K562 (cell line): ENCODE results near the gene PI4KA. TPM values are rescaled to one million over a fixed set of nuclear protein-coding genes. Genes with fewer than 3 reads are reported as not detected.

Experiments
- CHCHD3 ChIP-seq: fragments of 250-450 bp; sonication (Bioruptor Pico); IDR thresholded peaks from 2 replicates; pipeline ENCODE4 v2.1.2; 2022; ENCODE audit warnings: mild to moderate bottlenecking
- HCFC1 ChIP-seq: IDR thresholded peaks from 2 replicates; pipeline ENCODE4 v1.6.1; 2012; ENCODE audit warnings: low read depth, low read length, improper control_type of control experiment
- JUNB ChIP-seq: fragments of 450-650 bp; formaldehyde crosslinking; conservative IDR thresholded peaks from 2 replicates; pipeline ENCODE4 v1.4.0; 2020; ENCODE audit warnings: mild to moderate bottlenecking
- MAFF ChIP-seq: IDR thresholded peaks from 2 replicates; pipeline ENCODE4 v1.6.1; 2012; ENCODE audit warnings: low read length, improper control_type of control experiment
- RBM14 ChIP-seq: fragments of 200-400 bp; formaldehyde crosslinking; IDR thresholded peaks from 2 replicates; pipeline ENCODE4 v1.6.1; 2018; ENCODE audit warnings: low read depth, mild to moderate bottlenecking, low read length, moderate library complexity, borderline replicate concordance; ENCODE audit not compliant: insufficient read depth
- RBM39 ChIP-seq: fragments of 200-400 bp; formaldehyde crosslinking; optimal IDR thresholded peaks from 2 replicates; pipeline ENCODE3; 2018; ENCODE audit warnings: low read depth, low read length
- RHOXF2B ChIP-seq: fragments of 250-450 bp; sonication (Bioruptor Pico); conservative IDR thresholded peaks from 2 replicates; pipeline ENCODE4 v1.5.1; 2021
- SMC3 ChIP-seq: conservative IDR thresholded peaks from 2 replicates; pipeline ENCODE4 v1.6.1; 2011; ENCODE audit warnings: low read depth, low read length, improper control_type of control experiment; ENCODE audit not compliant: insufficient read depth
- TEAD1 ChIP-seq, 2 experiments: fragments of 450-650 bp in 1 of 2; sonication (generic) in 1 of 2; formaldehyde crosslinking; IDR thresholded peaks; 2 replicates each; pipeline versions ENCODE4 v1.4.0 to v1.8.0; 2020 to 2022; ENCODE audit warnings: mild to moderate bottlenecking in 2 of 2, missing genetic modification reagents in 1 of 2
- ZFX ChIP-seq: sonication (generic); formaldehyde crosslinking; IDR thresholded peaks from 2 replicates; pipeline ENCODE4 v1.8.0; 2022; ENCODE audit warnings: mild to moderate bottlenecking, missing genetic modification reagents, moderate library complexity
- ZKSCAN3 ChIP-seq: fragments of 250-450 bp; sonication (Bioruptor Pico); IDR thresholded peaks from 2 replicates; pipeline ENCODE4 v1.4.0; 2020
- polyA plus RNA-seq, 8 experiments: library from polyadenylated mRNA; depleted of rRNA in 4 of 8; stranded (reverse) in 5 of 8; unstranded in 3 of 8; fragments of >200 nt; fragmentation: Nextera tagmentation in 2 of 8; fragmentation: Illumina TruSeq in 1 of 8; extraction: Ambion mirVana in 2 of 8; extraction: Trizol in 1 of 8; gene quantifications; 2 replicates each; pipeline versions ENCODE4 v1.2.1 to v1.2.3, GENCODE V29; 2011 to 2014; ENCODE audit warnings: inconsistent platforms in 1 of 8, missing spikeins in 1 of 8
- total RNA-seq, 7 experiments: library from RNA; depleted of rRNA in 6 of 7; stranded (reverse); fragments of >200 nt in 6 of 7; fragmentation: Illumina TruSeq in 2 of 7; extraction: Trizol in 2 of 7; gene quantifications; 2 replicates each; pipeline versions ENCODE4 v1.2.1 to v1.2.3, GENCODE V29; 2011 to 2021; ENCODE audit warnings: low replicate concordance in 1 of 7
- TF ChIP-seq, protein P1 (sequence below): fragments of 150-350 bp; conservative IDR thresholded peaks from 2 replicates; pipeline ENCODE4 v1.6.1; 2014; ENCODE audit warnings: low read length
- TF ChIP-seq, protein P2 (sequence below), 2 experiments: IDR thresholded peaks; 2 replicates each; pipeline ENCODE4 v1.6.1; 2012; ENCODE audit warnings: improper control_type of control experiment in 2 of 2, low read depth in 2 of 2, low read length in 2 of 2, borderline replicate concordance in 1 of 2
- TF ChIP-seq, protein P3 (sequence below): fragments of 450-650 bp; IDR thresholded peaks from 2 replicates; pipeline ENCODE4 v1.6.1; 2016; ENCODE audit warnings: low read depth, mild to moderate bottlenecking, moderate library complexity
- TF ChIP-seq, protein P4 (sequence below): fragments of 450-650 bp; formaldehyde crosslinking; IDR thresholded peaks from 2 replicates; pipeline ENCODE4 v1.4.0; 2020; ENCODE audit warnings: mild to moderate bottlenecking, moderate library complexity
- TF ChIP-seq, protein P5 (sequence below): fragments of 450-650 bp; IDR thresholded peaks from 2 replicates; pipeline ENCODE4 v1.6.1; 2016; ENCODE audit warnings: mild to moderate bottlenecking

Gene PI4KA
- total and polyA plus RNA-seq, 9 of the 15 experiments (the other 6 are each of a cell fraction or from before 2014, with no cell fraction given) = 7.3 to 187 (median 84.7) TPM

DNA sequence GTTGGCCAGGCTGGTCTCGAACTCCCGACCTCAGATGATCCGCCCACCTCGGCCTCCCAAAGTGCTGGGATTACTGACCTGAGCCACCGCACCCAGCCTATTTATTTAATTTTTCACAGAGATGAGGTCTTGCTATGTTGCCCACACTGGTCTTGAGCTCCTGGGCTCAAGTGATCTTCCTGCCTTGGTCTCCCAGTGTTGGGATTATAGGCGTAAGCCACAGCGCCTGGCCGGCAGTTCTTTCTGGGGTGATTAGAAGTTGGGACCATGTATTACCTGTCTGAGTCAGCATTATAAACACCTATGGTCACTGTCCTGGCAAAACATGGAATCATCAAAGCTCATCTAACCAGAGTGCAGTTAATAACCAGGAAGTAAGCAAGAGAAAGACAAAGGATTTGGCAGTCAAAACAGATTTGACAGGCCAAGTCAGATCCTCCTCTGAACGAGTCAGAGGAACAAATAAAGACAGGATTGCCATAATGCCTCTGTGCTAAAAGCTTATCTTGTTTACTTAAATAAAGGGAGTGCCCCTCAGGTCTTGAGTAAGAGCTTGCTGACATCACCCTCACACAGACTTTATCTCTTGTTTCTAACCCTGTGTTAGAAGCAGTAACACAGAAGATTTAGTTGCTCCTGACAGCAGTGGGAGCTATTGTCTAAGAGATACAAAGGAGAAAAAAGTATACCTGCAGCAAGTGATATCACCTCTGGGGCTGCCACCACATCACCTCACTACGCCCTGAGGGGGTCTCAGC lies 81.0 kb downstream of the PI4KA start (continued):
- TF ChIP-seq, protein P1, sequence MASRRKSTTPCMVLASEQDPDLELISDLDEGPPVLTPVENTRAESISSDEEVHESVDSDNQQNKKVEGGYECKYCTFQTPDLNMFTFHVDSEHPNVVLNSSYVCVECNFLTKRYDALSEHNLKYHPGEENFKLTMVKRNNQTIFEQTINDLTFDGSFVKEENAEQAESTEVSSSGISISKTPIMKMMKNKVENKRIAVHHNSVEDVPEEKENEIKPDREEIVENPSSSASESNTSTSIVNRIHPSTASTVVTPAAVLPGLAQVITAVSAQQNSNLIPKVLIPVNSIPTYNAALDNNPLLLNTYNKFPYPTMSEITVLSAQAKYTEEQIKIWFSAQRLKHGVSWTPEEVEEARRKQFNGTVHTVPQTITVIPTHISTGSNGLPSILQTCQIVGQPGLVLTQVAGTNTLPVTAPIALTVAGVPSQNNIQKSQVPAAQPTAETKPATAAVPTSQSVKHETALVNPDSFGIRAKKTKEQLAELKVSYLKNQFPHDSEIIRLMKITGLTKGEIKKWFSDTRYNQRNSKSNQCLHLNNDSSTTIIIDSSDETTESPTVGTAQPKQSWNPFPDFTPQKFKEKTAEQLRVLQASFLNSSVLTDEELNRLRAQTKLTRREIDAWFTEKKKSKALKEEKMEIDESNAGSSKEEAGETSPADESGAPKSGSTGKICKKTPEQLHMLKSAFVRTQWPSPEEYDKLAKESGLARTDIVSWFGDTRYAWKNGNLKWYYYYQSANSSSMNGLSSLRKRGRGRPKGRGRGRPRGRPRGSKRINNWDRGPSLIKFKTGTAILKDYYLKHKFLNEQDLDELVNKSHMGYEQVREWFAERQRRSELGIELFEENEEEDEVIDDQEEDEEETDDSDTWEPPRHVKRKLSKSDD = no peak
- TF ChIP-seq, protein P2, sequence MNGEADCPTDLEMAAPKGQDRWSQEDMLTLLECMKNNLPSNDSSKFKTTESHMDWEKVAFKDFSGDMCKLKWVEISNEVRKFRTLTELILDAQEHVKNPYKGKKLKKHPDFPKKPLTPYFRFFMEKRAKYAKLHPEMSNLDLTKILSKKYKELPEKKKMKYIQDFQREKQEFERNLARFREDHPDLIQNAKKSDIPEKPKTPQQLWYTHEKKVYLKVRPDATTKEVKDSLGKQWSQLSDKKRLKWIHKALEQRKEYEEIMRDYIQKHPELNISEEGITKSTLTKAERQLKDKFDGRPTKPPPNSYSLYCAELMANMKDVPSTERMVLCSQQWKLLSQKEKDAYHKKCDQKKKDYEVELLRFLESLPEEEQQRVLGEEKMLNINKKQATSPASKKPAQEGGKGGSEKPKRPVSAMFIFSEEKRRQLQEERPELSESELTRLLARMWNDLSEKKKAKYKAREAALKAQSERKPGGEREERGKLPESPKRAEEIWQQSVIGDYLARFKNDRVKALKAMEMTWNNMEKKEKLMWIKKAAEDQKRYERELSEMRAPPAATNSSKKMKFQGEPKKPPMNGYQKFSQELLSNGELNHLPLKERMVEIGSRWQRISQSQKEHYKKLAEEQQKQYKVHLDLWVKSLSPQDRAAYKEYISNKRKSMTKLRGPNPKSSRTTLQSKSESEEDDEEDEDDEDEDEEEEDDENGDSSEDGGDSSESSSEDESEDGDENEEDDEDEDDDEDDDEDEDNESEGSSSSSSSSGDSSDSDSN (IDR thresholded peaks at IDR 0.05; ENCODE audit: borderline replicate concordance in 1 of 2, low read depth in 2 of 2, low read length in 2 of 2) = peak; percentile 2 to 32; a peak in 1 of 4 replicates
- peak; percentile 92 for TF ChIP-seq MAFF
- TF ChIP-seq ZFX (CRISPR knock-in tag) = no peak
- TF ChIP-seq JUNB (CRISPR knock-in tag) = peak; percentile 92
- peak; percentile 74; the same call in 1 of the 2 replicates for TF ChIP-seq SMC3
- TF ChIP-seq, protein P3, sequence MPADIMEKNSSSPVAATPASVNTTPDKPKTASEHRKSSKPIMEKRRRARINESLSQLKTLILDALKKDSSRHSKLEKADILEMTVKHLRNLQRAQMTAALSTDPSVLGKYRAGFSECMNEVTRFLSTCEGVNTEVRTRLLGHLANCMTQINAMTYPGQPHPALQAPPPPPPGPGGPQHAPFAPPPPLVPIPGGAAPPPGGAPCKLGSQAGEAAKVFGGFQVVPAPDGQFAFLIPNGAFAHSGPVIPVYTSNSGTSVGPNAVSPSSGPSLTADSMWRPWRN = no peak
- no peak for TF ChIP-seq ZKSCAN3 (CRISPR knock-in tag)
- TF ChIP-seq, protein P4, sequence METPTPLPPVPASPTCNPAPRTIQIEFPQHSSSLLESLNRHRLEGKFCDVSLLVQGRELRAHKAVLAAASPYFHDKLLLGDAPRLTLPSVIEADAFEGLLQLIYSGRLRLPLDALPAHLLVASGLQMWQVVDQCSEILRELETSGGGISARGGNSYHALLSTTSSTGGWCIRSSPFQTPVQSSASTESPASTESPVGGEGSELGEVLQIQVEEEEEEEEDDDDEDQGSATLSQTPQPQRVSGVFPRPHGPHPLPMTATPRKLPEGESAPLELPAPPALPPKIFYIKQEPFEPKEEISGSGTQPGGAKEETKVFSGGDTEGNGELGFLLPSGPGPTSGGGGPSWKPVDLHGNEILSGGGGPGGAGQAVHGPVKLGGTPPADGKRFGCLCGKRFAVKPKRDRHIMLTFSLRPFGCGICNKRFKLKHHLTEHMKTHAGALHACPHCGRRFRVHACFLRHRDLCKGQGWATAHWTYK = peak; percentile 91
- peak; percentile 45 for TF ChIP-seq RBM39
- TF ChIP-seq CHCHD3 (CRISPR knock-in tag) = peak; percentile 80; the same call in 1 of the 2 replicates
- TF ChIP-seq, protein P5, sequence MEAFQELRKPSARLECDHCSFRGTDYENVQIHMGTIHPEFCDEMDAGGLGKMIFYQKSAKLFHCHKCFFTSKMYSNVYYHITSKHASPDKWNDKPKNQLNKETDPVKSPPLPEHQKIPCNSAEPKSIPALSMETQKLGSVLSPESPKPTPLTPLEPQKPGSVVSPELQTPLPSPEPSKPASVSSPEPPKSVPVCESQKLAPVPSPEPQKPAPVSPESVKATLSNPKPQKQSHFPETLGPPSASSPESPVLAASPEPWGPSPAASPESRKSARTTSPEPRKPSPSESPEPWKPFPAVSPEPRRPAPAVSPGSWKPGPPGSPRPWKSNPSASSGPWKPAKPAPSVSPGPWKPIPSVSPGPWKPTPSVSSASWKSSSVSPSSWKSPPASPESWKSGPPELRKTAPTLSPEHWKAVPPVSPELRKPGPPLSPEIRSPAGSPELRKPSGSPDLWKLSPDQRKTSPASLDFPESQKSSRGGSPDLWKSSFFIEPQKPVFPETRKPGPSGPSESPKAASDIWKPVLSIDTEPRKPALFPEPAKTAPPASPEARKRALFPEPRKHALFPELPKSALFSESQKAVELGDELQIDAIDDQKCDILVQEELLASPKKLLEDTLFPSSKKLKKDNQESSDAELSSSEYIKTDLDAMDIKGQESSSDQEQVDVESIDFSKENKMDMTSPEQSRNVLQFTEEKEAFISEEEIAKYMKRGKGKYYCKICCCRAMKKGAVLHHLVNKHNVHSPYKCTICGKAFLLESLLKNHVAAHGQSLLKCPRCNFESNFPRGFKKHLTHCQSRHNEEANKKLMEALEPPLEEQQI = no peak
- TF ChIP-seq RHOXF2B (CRISPR knock-in tag) = peak; percentile 96
- TF ChIP-seq RBM14 = no peak
- peak in 1 of 2 experiments; percentile 95; a peak in 2 of 4 replicates for TF ChIP-seq TEAD1 (CRISPR knock-in tag; IDR thresholded peaks at IDR 0.05)
- TF ChIP-seq HCFC1 = peak; percentile 23; the same call in 1 of the 2 replicates
